SKM-1 treated with dmso at 0.1 percent for 144 hours (cell line): Measurements from ENCODE around the gene LRRC55.
A peak's percentile ranks its signal among the peaks of the same experiment; 100 is the strongest.

Source experiments
- DNase-seq: peaks from one replicate; lab custom pipeline; 2025; ENCODE audit not compliant: unreplicated experiment; lab: John Stamatoyannopoulos, UW

LRRC55 gene

DNA sequence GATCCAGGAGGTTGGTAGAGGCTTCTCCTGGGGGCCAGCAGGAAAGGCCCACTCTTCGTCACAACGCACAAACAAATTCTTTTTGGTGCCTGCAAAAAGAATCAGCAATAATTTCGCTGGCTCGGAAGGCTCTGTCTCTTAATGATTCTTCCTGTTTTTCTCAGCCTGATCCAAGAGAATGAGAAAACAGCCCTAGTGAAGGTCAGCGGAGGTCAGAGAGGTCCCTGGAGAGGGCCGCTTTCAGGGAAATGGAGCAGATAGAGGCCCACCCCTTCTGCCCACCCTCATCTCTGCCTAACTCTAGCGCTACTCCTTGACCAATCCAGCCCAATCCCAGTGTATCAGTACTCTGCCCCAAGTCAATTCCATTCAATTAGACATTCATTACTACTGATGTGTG lies 19.2 kb downstream of the LRRC55 start:
- DNase-seq = no peak

DNA sequence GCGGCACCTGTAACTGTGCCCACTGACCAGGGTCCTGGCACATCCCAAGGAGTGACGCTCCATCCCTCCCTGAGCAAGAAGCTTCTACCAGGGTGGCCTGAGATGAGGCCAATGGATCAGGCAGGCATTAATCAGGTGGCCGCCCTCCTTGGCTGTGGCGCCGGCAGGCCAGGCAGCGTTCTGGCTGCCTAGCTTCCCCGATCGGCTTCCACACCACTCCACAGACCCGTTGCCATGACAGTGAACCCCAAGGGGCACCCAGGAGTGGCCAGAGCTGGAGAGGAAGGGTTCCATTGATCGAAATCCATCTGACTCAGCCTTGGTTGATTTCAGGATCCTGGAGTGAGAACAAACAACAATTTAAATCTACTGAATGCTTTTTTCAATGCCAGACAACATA lies 20.5 kb downstream of the LRRC55 start:
- no peak for DNase-seq

DNA sequence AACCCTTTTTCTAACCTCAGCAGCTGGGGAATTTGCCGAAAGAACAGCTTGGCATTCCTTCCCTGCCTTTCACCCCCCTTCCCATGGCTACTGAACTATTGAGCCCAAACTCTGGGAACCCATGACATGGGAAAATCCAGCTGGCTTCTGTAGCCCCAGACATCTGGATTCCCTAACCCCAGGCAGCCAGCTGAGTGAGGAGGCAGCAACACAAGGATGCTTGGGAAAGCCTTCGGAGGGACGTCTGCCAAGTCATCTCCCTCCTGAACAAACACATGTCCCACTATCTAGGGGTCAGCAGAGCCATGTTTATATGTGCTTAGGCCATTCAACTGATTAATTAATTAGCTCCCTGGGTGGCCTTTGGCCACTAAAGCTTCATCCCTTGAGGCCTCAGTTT lies 21.6 kb downstream of the LRRC55 start:
- no peak for DNase-seq

DNA sequence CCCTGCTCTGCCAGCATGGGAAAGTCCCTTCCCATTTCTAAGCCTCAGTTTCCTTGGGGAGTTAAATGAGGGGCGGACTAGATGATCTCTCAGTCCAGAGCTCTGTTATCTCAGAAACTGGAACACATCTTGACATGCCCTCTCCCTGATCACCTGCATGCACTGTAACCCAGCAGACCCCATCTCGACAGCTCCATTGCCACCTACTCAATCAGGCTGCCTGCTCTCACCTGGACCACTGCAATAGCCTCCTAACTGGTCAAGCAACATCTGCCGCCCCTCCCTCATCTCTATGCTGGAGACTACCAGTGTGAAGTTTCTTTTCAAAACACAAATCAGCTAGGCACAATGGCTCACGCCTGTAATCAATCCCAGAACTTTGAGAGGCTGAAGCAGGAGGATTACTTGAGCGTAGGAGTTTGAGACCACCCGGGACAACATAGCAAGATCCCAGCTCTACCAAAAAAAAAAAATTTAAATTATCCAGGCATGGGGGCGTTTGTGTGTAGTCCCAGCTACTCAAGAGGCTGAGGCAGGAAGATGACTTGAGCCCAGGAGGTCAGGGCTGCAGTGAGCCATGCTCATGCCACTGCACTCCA lies 22.2 kb downstream of the LRRC55 start:
- DNase-seq = no peak

DNA sequence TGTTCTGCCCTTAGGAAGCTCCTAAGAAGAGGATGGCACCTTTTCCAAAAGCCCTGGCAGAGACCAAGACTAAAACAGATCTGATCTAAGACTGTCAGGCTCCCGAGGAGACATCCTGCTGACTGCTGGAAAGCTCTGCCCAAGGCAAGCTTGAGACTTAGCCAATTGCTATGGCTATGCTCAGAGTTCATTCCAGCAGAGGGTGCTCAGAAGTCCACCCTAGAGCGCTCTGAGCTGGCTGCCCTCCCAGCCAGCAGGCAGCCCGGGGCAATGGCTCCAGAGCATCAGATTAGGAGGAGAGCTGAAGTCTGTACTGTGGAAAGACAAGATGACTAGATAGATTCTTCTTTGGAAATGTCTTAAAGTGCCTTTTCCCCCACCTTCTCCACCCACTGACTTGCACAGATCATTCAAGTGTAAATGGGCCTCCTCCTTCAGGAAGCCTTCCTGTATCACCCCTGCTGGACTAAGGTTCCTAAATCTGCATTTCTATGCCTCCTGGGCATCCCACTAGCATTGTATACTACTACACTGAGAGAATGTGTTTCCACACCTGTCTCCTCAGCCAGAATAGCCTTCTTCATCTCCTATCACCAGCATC lies 23.4 kb downstream of the LRRC55 start:
- DNase-seq = no peak

DNA sequence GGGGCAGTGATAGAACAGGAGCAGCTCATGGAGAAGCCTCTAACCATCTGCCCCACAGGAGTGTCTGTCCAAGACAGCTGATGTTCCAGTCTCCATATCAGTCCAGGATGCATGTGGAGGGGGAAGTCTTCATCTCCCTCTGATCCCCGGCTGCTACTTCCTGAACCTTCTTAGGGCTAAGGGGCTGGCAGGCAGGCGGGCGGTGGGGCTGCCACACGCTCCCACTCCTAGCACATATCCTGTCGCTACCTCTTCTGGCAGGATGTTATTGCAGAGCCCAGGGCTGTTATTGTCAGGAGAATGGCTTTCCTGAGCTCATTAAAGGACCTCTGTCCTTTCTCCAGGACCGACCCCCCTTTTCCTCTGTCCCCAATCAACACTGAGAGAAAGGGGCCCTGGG lies 25.4 kb downstream of the LRRC55 start:
- no peak for DNase-seq

DNA sequence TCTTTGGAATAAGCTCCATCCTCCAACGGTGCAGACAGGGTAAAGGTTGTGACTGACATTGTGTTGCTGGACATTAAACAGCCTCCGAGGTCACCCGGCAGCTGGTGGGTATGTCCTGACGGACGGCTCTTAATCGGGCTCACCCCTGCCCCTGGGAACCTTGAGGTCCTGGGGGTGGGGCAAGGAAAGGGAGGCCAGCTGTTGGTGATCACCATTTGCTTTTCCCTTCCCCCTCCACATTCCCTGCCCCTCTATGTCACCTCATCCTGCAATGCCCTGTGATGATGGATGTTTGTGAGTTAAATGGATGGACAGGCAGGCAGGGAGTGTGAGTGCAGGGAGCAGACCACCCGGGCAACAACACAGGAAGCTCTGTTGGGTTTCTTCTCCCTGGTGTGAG lies 29.0 kb downstream of the LRRC55 start:
- no peak for DNase-seq

DNA sequence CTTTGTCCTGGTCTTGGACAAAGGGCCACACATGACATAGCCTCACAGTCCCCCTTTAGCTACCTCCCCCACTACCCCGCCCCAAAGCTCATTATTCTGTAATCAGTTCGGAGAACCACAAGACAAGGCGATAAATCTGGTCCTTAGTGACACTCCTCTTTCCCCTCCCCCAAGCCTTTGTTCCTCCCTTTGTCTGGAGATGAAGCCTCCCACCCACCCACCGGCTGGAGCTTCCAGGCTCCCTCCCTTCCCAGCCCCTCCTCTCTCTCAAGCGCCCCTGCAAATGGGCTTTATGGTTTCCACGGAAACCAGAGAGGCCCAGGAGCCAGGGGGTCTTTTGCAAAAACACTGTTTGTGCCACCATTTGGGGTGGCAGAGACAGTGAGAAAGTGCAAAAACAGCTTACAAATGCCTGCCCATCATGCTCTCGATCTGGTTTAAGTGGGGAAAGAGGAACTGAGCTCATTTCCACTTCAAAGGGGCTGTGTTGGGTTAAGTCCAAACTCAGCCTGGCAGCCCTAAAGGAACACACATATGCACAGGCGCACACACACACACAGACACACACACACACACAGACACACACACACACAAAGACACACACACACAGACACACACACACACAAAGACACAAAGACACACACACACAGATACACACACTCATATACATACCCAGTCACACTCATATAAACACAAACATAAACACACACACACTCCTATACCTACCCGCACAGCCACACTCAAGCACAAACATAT lies 31.8 kb downstream of the LRRC55 start:
- DNase-seq = no peak

DNA sequence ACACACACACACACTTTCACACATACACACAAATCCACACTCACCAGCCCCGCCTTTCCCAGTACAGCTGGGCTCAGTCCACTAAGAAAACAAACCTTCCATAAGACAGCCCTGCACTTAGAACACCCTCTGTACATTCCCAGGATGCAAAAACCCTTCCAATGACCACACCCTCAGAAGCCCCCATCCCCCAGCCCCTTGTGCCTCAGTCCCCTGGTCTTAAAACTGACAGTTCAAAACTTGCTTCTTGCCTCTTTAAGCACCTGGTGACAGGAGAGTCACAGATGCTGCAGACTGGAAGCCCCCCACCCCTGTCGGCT lies 32.3 kb downstream of the LRRC55 start:
- DNase-seq = no peak

DNA sequence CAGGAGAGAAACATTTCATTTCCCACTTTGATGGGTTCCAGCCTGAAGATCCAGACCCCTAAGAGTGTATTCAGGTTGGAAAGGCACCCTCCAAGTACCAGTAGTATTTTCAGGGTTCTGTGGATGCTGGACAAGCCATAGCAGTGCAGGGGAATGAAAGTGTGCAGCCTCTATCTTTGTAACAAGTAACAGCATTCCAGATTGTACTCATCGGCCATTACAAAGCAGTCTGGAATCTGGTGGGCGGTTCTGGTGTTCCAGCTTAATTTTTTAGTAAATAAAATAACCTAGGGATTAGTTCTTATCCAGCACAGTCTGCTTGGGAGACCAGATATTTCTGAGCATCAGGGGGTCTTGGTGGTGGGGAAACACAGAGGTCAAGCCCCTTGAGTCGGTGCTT lies 32.7 kb downstream of the LRRC55 start:
- DNase-seq = no peak

DNA sequence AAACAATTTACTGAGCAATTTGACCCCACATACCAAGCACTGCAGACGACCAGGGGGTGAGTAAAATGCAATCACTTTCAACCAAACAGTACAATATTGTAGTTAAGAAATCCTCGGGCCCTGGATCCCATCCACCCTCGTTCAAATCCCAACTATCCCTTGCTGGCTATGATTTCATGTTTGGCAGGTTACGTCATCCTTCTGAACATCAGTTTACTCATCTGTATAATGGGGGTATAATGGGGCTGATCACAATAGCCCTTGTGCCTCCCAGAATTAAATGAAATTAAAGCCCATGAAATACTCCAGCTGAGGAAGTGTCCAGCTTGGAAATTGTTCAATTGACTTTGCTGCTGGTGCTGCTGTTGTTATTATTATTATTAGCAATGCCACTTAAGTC lies 34.7 kb downstream of the LRRC55 start:
- DNase-seq = no peak

DNA sequence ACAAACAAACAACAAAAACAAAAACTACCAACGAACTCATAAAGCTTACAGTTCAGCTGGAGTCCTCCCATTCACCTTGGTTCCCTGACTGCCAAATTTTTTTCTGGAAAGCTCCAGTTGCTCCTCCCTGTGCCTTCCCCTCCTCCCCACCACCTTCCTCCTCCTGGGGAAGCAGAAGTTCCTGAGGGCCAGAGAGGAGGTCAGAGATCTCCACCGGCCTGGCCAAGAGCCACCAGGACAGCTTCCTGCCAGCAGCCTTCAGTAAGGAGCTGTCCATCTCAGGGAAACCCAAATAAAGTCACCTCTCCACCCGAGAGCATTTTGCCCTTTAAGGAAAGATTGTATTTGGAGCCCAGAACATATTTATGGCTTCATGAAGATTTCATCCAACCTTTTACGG lies 35.3 kb downstream of the LRRC55 start:
- no peak for DNase-seq

DNA sequence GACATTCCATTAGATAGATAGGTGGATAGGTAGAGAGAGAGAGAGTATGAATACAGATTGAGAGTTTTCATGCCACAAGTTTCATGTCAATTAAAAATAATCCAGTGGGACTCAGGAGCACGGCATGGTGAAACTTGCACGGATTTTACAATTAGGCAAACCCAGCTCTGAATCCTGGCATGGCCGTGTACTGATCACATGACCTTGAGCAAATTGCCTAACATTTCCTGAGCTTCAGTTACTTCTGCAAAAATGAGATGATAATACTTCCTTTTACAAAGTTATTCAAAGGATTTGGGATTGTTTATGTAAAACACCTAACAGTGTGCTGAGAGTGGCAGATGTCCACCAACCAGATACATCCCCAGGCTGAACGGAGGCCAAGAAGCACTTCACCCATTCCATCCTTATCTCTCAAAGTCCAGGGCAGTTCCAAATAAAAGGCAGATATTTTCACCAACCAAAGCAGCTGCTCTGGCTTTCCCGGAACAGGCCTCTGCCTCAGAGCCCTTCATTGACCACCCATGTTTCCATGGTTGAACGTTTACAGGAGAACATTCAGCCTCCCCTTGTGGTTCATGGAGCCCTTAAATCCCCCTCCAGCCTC lies 37.4 kb downstream of the LRRC55 start:
- DNase-seq = peak; percentile 22

DNA sequence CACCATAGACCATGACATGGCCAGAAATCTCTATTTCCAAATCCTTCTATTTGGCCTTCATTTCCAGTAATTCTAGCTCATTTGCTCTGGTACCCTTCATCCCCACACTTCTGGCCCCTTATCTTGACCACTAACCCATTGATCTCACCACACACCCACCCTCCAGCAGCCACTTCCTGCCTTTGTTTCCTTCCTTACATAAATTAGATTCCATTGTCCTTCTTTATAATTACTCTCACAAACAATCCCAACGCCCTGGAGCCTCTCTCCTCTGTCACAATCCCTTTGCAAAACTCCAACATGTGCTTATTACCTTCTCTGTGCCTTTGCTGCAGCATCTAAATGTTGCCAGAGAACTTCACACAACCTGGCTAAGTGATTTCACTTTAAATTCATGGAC lies 40.5 kb downstream of the LRRC55 start:
- no peak for DNase-seq

DNA sequence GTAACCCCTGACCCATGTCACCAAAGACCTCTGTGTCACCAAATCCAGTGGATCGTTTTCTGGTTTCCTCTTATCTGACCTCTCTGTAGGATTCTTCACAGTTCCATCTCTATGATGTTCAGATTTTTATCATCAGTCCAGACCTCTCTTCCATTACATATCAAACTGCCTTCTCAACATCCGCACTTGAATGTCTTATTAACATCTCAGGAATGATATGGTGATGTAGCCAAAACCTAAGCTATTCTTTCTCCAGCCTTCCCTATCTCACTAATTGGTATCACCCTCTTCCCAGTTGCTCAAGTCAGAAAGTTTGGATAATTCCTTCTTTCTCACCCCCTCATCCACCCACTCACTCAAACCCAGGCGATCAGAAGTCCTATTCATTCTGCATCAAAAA lies 41.8 kb downstream of the LRRC55 start:
- DNase-seq = no peak

DNA sequence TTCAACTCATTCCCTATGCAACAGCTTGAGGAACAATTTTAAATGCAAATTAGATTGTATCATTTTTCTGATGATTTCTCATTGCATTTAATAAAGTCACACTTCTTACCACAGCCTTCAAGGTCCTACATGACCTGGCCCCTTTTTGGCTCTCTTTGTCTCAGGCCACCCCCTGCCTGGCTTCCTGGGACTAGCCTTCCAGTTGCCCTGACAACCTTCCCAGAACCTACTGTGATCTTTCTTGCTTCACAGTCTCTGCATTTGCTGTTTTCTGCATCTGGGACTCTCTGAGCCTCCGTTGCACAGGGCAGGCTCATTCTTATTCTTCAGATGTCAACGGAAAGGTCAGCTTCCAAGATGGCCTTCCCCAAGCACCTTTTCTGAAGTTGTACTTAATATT lies 42.4 kb downstream of the LRRC55 start:
- no peak for DNase-seq

DNA sequence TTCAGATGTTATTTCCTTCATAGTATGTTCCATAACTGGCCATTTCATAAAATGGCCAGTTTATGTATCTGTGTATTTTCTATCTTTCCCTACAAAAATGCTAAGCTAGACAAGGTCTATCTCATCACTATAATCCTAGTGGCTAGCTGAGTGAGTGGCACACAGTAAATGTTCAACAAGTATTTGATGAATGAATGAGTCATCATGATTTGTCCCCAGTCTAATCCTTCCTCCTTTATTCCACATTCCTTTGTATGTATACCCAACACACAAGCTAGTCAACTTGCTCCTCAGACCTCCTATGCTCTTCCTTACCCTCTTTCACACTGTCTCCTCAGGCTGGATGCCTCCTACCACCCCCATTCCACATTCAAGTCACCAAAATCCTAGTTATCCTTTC lies 42.8 kb downstream of the LRRC55 start:
- no peak for DNase-seq

DNA sequence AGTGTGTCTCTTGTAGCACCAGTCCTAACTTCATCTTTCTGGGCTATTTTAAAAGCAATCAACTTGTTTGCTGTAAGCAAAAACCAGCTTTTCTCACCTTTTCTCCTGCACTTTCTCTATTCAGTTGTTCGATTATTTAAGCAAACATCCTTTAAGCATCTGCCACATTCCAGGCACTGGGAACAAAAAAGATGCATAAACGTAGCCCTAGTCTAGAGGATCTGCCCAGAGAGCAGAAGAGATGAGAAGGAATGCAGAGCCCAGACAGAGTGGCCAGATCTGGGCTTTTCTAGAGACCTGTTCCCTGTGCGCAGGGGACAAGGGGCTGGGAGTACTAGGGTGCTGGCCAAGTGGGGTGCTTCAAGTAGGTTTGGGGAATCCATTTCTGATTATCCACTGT lies 46.8 kb downstream of the LRRC55 start:
- no peak for DNase-seq

DNA sequence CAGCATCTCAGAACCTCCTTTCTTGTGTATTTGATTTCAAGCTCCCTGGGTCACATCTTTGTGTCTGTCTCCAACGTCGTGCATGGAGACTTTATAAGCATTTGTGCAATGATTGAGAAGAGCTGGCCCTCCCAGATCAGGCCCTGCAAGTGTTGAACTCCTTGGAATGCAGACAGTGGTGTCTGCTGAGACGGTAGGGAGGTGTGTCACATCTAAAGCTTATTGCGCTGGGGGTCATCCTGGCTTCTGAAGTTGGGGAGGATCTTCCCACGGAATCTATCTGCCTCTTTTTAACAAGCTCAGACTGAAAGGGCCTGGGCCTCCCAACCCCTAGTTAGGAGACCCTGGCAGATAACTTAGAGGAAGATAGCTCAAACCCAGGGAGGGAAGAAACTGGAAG lies 48.6 kb downstream of the LRRC55 start:
- no peak for DNase-seq

DNA sequence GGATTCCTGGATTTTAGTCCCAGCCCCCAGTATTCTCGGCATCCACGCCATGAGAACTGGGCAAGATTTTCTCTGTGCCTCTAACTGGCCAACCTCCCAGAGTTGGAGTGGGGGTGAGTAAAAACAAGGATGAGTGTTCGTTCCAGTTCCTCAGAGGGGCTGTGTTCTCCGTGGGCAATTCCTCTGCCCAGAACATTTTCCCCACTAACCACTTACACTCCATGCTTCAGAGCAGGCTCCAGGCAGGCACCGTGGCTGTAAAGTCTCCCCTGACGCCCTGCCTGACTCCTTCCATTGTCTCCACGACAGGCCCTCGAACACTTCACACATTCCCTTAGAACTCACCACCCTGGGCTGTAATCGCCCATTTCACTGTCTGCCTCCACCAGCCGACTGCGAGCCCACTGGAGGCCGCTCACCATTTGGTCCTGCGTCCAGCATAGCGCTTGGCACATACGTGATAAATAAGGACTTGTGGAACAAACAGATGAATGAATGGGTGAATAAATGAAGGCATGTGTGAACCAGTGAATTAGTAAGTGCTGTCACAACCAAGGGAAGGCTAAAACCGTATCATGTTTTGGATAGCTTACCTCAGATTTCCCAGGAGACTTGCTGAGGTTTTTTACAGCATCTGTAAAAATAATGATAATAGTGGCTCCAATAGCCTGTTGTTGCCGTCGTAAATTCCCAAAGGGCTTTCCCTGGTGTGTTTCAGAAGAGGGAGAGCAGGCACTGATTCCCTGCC lies 49.2 kb downstream of the LRRC55 start:
- DNase-seq = no peak

DNA sequence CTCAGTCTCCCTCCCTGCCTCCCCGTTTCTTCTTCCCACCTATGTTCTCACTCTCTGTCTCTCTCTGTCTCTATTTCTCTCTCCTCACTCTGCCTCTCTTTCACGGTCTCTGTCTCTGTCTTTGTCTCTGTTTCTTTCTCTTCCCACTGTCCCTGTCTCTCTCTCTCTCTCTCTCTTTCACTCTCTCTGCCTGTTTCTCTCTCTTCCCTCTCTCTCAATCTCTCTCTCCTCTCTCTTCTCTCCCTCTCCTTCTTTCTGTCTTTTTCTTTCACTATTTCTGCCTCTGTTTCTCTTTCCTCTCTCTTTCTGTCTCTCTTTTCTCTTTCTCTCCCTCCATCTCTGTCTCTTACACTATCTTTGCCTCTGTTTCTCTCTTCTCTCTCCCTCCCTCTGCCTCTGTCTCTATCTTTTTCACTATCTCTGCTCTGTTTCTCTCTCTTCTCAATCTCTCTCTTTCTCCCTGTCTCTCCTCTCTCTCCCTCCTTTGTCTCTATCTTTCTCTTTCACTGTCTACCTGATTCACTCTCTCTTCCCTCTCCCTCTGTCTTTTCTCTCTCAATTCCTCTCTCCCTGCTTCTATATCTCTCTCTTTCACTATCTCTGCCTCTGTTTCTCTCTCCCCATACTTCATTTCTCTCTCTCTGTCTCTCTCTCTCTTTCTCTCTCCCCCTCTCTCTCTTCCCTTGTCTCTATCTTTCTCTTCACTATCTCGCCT lies 49.9 kb downstream of the LRRC55 start:
- DNase-seq = no peak
